Measurements from ENCODE around the gene TMED4. TPM values are rescaled to one million over a fixed set of nuclear protein-coding genes. Genes with fewer than 3 reads are reported as not detected.

TMED4 gene
- total and polyA plus RNA-seq, 2 experiments from 2014 or later: 43.5 to 98.5 TPM

DNA sequence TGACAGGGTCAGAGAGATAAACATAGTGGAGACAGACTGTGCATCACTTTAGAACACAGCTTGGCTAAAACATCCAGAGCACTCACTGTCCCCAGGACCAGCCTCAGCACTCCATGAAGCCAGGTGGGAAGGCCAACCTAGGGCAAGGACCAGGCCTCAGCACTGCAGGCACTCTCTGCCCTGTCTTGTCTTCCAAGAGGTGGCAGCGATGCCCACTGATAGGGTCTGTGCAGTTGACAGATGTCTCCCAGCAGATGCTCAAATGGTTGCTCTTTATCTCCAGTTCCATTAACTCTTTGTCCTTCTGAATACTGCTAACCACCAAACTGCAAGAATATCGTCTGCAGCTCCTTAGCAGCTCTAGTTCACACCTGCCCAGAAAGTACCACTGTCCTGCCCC is 17.4 kb downstream of the TMED4 start (continued):
- TF ChIP-seq, protein P1, sequence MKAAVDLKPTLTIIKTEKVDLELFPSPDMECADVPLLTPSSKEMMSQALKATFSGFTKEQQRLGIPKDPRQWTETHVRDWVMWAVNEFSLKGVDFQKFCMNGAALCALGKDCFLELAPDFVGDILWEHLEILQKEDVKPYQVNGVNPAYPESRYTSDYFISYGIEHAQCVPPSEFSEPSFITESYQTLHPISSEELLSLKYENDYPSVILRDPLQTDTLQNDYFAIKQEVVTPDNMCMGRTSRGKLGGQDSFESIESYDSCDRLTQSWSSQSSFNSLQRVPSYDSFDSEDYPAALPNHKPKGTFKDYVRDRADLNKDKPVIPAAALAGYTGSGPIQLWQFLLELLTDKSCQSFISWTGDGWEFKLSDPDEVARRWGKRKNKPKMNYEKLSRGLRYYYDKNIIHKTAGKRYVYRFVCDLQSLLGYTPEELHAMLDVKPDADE (IDR thresholded peaks at IDR 0.05): no peak
- TF ChIP-seq CREB1 (CRISPR knock-in tag; IDR thresholded peaks at IDR 0.05; ENCODE audit: low read depth) (no peak), NANOG (IDR thresholded peaks at IDR 0.05; ENCODE audit: borderline replicate concordance) (no peak)
- TF ChIP-seq, protein P2, sequence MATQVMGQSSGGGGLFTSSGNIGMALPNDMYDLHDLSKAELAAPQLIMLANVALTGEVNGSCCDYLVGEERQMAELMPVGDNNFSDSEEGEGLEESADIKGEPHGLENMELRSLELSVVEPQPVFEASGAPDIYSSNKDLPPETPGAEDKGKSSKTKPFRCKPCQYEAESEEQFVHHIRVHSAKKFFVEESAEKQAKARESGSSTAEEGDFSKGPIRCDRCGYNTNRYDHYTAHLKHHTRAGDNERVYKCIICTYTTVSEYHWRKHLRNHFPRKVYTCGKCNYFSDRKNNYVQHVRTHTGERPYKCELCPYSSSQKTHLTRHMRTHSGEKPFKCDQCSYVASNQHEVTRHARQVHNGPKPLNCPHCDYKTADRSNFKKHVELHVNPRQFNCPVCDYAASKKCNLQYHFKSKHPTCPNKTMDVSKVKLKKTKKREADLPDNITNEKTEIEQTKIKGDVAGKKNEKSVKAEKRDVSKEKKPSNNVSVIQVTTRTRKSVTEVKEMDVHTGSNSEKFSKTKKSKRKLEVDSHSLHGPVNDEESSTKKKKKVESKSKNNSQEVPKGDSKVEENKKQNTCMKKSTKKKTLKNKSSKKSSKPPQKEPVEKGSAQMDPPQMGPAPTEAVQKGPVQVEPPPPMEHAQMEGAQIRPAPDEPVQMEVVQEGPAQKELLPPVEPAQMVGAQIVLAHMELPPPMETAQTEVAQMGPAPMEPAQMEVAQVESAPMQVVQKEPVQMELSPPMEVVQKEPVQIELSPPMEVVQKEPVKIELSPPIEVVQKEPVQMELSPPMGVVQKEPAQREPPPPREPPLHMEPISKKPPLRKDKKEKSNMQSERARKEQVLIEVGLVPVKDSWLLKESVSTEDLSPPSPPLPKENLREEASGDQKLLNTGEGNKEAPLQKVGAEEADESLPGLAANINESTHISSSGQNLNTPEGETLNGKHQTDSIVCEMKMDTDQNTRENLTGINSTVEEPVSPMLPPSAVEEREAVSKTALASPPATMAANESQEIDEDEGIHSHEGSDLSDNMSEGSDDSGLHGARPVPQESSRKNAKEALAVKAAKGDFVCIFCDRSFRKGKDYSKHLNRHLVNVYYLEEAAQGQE (IDR thresholded peaks at IDR 0.05; ENCODE audit: unreplicated experiment): no peak

DNA sequence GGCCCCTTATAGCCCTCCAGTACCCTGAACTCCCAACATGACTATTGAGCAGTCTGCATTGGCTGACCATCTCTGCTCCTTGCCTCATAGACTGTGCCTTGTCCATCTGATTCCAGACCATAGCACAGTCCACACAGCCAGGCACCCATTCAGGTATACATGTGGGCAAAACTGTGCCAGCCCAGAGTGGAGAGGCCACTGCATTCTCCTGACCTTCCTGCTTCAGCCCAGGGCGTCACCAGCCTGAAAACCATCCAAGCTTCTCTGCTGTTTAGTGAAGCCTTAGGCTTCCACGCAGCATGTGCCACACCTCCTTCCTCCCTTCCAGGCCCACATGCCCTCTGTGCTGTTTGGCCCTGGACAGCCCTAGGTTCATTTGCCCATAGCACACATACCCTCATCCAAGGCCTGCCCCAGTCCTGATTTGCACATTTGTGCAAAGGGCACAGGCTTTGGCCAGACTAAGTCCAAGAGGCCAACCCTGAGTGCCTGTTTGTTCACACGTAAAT is 18.8 kb downstream of the TMED4 start:
- no peak overlapping the region for H3K4me3 Mint-ChIP-seq
- H3K27ac ChIP-seq (ENCODE audit: low read depth): 0 out of 2 replicates have a peak overlapping the region, but pooled peaks have one; percentile 19
- no peak overlapping the region for H3K27ac Mint-ChIP-seq
- TF ChIP-seq, protein P3, sequence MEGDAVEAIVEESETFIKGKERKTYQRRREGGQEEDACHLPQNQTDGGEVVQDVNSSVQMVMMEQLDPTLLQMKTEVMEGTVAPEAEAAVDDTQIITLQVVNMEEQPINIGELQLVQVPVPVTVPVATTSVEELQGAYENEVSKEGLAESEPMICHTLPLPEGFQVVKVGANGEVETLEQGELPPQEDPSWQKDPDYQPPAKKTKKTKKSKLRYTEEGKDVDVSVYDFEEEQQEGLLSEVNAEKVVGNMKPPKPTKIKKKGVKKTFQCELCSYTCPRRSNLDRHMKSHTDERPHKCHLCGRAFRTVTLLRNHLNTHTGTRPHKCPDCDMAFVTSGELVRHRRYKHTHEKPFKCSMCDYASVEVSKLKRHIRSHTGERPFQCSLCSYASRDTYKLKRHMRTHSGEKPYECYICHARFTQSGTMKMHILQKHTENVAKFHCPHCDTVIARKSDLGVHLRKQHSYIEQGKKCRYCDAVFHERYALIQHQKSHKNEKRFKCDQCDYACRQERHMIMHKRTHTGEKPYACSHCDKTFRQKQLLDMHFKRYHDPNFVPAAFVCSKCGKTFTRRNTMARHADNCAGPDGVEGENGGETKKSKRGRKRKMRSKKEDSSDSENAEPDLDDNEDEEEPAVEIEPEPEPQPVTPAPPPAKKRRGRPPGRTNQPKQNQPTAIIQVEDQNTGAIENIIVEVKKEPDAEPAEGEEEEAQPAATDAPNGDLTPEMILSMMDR (conservative IDR thresholded peaks at IDR 0.05; ENCODE audit: low read depth in 2 of 2): no peak
- 0 out of 2 replicates have a peak, but pooled peaks have one; percentile 22 for TF ChIP-seq POLR2AphosphoS5 (IDR thresholded peaks at IDR 0.05; ENCODE audit: low read depth)
- TF ChIP-seq EZH2phosphoT487 (IDR thresholded peaks at IDR 0.05; ENCODE audit: unreplicated experiment): no peak
- TF ChIP-seq, protein P2 (IDR thresholded peaks at IDR 0.05; ENCODE audit: unreplicated experiment): no peak

More for the DNA sequence above, 18.8 kb downstream of the TMED4 start:
- no peak for DNase-seq (ENCODE audit: low spot score)
- Histone ChIP-seq H3K79me2 (replicated peaks; ENCODE audit: insufficient read depth) (no peaks in the 10 kb centered on the region), H3K9me2 (ENCODE audit: insufficient read depth) (no peaks in the 10 kb centered on the region), H3K4me3 (no peak overlapping the region), H3K27me3 (ENCODE audit: insufficient read depth) (no peaks in the 10 kb centered on the region), H3F3A (replicated peaks; ENCODE audit: low read depth) (peaks cover 10% of the 10 kb centered on the region; the same call in 1 of the 2 replicates), H2AFZ (no peak overlapping the region), H3K4me2 (no peak overlapping the region), H3K36me3 (ENCODE audit: insufficient read depth) (peaks cover 15% of the 10 kb centered on the region; the same call in 1 of the 2 replicates), H3K4me1 (ENCODE audit: insufficient read depth) (no peaks in the 10 kb centered on the region), H4K20me1 (replicated peaks; ENCODE audit: insufficient read depth) (no peaks in the 10 kb centered on the region)
- H3K4me1 Mint-ChIP-seq: peaks cover 5% of the 10 kb centered on the region
- no peaks in the 10 kb centered on the region; the same call in 2 of the 3 replicates for H3K9me3 Mint-ChIP-seq
- no peak for ATAC-seq
- peaks cover 46% of the 10 kb centered on the region for H3K36me3 Mint-ChIP-seq (ENCODE audit: low read depth)
- H3K27me3 Mint-ChIP-seq (ENCODE audit: insufficient read depth, low read depth, poor library complexity): peaks cover 15% of the 10 kb centered on the region
